Stimulated activated CD4-positive, alpha-beta T cell treated with anti-CD3 and anti-CD28 coated beads, TNF-alpha, amount 100 ng/mL, for 4 hours (primary cell): Measurements from ENCODE around the gene TEAD1.
"Not testable (repeated sequence)": the region's sequence is repeated elsewhere in the genome, so short reads cannot be mapped to it uniquely, and the experiment has no call there.

ENCODE experiments used
- DNase-seq, 3 experiments: peaks; one replicate each; pipeline ENCODE4 v3.0.0-alpha.2; 2020; ENCODE audit warnings: low read depth in 3 of 3

Gene TEAD1

DNA sequence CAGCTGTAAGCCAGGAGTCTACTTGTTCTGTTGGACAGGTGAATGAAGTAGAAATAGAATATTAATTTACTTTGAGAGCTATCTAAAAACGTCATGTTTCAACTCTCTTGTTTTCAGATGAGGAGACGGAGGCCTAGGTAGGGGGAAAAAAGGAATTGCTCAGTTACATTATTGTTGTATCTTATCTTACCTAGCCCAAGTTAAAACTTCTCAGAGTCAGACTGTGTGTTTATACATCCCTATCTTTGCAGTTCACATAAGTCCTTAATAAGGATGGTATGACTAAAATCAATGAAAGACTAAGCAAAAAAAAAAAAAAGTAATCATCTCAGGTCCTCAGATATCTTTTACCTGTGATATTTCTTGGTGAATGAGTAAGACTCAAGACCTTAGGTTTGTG, 62.8 kb downstream of the TEAD1 start:
- no peak for DNase-seq

DNA sequence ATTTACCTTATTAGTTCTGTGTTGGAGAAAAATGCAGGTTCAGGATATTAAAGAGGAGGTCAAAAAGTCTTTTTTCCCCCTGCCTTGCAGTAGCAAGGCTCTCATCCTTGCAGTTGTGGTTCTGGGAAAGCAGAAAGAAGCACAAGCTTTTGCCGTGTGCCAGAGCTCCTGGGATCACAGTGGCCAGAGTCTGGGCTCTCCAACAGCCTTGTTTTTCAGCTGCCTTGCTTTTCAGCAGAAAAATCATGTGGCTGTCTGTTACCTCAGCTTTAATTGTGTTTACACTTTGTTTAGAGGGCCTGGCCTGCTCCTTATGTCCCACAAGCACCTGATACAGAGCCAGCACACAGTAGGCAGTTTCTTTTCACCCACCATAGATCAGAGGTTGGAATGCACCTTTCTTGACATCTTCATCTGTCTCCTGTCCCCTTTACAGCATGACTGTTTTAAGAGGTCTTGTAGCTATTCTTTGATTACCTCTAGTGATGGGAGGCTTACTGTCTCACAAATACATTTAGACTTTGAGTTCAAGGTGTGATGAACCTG, 67.5 kb downstream of the TEAD1 start:
- no peak for DNase-seq

DNA sequence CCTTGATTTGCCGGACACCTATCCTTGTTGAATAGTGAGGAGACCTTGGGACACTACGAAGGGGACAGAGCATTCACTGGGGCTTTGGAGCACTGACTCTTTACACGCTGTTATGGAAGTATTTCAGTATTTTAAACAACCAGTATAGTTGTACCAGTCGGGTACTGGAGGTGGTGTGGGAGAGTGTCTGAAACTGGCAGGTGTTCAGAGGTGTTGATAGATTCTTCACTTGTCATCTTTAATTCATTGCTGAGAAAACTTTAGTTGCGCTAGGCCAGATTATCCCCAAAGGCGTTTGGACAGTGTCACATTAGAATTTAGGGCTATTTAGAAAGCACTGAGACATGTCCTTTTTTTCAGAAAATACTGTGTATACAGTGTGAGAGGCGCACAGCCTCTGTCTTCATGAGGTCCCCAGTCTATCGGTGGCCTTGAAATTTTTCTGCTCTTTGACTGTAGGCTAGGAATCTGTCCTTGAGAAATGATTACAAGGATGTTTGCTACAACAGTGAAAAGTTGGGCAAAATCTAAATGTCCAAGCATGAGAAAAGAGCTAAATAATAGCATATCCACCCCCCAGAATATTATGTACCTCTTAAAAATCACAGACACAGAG, 69.7 kb downstream of the TEAD1 start:
- DNase-seq: no peak

DNA sequence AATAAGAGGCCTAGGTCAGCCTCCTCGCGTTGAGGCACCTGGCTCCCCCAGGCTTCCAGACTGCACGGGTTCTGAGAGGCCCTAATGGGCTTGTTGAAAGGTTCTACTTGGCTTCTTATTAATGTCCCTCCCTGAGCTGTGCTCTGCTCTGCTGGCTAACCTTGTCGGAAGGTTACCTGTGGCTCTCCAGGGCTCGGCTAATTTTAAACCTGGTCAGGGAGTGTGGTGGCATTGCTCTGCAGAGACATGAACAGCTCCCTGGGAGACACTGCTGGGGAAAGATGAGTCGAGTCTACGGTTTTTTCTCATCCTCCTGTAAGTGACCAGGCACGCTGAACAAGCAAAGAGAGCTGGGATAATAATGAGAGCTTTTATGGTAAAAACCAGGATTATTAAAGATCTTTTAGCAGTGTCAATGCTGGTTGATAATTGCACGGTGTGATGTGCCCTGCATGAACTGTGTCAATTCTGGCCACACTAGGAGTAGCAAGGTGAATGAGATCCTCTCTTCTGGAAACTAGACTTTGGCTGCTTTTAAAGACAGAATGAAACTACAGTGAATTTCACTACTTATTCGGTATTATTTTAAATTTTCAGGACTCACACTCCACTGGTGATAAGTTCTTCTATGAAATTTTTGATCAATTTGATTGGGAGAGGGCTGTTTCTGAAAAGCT, 70.7 kb downstream of the TEAD1 start:
- no peak for DNase-seq

DNA sequence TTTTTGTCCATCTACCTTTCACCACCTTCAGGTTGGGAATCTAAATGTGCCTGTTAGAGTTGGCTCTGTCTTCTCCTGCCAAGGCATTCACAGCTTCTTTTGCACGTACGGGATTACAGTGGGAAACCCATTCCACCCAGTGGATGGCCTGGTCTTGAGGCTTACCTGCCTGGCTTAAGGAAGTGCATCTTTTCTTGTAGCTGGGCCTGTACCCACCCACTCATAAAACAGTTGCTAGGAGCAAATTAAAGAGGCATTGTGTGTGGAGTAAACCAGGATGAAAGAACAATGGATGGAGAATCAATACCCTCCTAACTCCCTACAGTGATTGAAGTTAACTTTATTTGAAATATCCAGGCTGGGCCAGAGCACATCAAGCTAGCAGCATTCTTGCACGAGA, 71.6 kb downstream of the TEAD1 start:
- DNase-seq: no peak

DNA sequence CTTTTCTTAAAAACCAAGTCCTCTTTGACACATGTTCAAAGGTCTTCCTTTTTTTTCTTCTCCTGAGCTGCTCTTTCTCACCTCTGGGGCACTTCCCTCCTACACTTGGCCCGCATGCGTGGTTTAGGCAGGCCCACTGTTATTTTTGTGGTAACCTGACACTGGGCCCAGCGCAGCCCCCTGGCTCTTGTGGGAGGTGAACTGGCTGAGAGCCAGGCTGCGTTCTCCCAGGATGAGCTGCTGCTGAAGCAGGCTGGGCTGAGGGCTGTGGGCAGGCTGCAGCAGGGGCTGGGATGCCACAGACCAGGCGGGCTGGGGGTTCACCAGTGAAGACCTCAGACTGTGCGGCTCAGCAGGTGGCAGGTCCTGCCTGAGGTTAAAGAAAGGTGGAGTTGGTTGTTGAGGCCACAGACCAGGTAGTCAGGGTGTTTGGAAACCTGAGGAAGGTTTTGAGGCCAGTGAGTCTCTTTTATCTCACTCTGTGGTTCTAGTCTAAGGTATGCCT, 72.4 kb downstream of the TEAD1 start:
- DNase-seq: no peak

DNA sequence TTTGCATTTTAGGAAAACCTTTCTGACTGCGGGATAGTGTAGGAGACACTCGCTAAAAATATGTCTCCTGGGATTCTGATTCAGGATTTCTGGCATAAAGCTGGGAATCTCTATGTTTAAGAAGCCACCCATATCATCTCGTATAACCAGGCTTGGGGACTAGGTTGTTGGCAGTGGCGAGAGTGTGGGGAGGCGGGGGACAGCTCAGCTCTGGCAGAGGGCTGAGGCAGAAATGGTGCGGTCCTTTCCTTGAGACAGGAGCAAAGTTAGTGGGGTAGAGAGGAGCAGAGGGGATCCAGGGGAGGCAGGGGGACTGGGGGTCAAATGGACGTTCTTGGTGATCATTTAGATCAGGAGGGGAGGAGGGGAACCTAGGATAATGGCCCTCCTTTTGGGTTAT, 74.3 kb downstream of the TEAD1 start:
- no peak for DNase-seq

DNA sequence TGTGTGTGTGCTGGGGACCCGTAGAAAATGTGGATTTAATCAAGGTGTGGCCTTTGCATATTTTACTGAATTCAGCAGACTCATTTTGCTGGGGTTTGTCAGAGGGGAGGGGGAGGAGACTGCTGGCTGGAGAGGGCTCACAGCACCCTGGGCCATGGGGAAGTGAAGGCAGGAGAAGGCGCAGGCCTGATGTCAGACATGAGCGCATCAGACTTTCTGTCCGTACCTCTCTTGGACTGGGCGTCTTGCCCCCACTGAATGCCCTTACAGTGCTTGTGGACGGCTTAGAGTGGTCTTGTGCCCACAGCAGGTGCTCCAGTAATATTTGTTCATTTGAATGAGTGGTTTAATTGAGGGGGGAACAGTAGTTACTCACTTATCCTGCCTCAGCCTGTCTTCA, 75.2 kb downstream of the TEAD1 start:
- no peak for DNase-seq

DNA sequence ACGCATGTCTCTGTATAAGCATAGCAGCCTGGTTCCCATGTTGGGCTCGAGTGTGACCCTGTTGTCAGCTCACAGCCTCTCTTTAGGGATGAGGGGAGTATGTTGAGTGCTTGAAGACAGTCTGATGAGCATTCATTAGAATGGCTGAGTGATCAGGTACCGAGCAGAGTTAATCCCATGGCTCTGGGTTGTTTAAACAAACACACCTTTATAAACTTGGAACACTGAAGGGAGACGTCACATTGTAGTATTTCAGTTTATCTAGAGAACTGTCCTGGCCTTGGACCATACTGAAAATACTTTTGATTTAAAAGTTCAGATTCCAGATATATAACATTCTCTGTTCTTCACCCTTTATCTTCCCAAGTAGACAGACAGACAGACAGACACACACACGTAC, 76.0 kb downstream of the TEAD1 start:
- no peak for DNase-seq

DNA sequence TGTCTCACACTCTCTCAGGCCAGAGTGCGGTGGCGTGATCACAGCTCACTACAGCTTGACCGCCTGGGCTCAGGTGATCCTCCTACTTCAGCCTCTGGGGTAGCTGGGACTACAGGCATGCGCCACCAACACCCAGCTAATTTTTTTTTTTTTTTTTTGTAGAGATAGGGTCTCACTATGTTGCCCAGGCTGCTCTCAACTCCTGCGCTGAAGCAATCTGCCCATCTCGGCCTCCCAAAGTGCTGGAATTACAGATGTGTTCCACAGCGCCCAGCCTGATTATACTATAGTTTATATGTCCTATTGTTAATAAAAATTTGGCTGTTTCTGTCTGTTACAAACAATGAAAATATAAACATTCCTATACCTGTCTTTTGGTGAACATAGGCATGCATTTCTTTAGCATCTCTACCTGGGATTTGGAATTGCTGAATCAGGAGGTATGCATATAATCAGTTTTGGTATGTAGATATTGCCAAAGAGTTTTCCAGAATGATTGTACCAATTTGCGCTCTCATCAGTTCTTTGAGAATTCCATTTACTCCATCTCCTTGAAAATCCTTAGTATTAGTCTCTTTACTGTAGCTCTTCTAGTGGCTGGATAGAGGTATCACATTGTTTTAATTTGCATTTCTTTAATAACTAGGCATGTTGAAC, 78.8 kb downstream of the TEAD1 start:
- DNase-seq: no peak

DNA sequence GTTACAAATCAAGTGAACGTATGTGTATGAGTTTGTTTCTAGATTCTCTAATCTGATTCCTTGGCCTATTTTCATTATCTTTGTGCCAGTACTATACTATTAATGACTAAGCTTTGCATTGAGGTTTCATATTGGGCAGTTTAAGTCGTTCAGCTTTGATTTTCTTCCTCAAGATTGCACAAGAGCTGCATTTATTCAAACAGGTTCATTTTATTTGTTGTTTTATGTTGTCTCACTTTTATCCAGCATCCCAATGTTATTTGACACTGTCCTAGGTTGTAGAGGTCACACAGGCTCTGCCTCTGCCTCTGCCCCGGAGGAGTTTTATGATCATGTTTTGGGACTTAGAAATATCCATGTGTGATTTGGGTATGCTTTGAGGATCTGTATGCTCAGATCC, 79.8 kb downstream of the TEAD1 start:
- no peak for DNase-seq

DNA sequence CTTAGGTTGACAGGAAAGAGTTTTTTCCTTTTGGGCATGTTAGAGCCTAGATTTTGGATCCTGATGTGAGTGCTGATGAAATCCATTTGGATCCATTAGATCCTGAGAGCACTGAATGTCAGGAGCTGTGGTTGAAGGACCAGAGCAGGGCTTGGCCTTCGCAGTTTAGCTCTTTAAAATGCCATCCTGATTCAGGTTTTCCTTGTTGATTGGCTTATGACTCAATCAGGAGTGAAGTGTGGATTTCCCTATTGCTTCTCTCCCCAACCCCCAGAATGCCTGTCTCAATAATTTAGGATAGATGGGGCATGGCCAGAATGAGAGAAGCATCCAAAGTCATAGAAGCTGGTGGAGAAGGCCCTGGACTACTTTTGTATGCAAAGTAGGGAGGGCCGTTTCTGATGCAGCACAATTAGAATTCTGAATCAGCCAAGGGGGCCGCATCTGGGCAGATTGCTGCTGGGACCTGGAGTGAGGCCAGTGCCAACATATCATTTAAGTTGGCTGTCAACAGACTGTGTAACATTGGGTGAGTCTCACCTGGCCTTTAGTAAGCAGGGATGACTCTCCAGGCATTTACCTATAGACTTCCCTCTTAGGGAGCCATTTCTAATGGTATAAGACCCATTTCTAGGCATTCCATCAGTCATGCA, 80.5 kb downstream of the TEAD1 start:
- no peak for DNase-seq

DNA sequence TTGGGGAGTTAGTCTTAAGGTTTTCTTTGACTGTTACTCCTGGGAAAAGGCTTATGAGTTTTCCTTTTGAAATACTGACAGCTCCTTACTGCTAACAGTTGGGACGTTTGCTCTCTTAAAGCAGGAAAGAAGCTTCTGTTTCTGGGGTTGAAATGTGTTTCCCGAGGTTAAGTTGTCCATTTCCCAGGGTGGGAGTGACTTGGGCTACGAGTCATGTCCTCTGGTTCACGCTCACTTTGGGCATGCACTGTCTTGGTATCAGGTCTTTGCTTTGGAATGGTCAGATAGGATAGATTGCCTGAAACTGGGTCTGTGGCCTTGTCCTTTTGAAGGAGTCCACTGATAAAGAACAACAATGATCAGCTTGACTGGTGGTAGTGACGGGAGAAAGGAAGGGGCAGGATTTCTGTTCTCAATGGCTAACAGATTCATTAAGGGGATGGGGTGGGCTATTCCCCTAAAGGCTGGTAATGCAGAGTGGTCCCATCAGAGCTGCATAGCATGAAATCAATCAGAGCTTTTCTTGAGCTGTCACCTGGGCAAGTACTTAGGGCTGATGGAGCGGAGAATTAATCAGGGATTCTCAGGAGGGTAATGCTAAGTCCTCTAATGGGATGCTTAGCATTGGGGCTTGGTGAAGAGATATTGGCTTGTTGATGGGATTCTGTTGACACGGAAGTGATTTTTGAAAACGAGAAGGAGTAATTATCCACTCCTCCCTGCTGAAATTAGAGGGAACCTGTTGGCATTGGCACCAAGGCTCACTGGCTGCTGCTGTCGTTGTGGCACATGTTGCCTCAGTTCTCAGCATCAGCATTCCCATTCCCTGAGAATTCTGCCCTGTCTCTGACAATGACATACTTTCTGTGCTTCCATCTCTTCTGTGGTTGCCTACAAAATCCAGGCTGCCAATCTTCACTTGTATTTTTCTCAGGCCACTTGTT, 81.6 kb downstream of the TEAD1 start:
- DNase-seq: no peak

DNA sequence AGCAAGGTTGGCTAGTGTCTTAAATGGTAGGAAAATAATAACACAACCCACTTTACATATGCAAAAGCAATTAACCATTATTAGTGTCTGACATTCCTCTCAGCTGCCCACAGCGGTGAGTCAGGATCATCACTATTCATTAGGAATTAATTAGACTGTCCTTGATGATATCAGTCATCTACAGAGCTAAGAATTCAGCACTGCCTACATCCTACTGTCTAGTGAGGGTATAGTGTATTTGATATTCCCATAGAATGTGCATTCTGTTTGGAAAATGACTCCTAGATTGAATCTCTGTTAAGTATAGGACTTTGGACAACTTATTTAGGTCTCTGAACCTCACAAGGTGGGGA, 82.2 kb downstream of the TEAD1 start:
- no peak for DNase-seq

DNA sequence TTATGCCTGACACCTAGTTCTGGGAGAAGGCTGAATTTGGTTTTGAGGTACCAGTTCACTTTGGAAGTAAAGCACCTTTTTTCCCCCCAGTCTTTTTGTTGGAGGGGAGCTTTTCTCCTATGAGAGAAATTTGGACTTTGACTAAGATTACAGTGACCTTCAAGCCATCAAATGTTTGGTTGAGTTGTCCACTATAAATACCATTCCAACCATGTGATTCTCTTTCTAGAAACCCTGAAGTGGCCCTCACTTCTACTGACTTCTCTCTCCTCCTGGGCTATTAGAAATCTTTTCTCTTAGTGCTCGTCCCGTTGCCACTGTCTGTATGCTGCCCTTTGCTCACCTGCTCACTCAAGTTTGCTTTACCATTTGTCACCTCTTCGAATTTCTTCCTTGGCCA, 82.6 kb downstream of the TEAD1 start:
- DNase-seq: no peak

DNA sequence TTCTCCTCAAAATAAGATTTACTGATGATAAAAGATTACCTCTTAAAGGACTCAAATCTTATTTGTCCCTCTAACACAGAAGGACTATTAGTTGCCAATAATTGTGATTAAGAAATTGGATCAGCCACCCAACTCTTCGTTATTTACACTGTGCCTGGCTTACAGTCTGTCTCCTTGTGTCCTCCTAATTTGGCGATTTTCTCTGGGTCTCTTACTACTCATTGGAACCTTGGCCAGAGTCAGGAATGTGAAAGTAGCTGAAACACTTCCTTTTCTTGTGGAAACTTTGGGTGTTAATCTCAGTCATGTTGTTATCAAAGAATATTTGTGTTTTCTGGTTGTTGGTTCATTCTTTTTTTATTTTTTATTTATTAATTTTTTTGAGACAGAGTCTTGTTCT, 83.2 kb downstream of the TEAD1 start:
- no peak for DNase-seq

DNA sequence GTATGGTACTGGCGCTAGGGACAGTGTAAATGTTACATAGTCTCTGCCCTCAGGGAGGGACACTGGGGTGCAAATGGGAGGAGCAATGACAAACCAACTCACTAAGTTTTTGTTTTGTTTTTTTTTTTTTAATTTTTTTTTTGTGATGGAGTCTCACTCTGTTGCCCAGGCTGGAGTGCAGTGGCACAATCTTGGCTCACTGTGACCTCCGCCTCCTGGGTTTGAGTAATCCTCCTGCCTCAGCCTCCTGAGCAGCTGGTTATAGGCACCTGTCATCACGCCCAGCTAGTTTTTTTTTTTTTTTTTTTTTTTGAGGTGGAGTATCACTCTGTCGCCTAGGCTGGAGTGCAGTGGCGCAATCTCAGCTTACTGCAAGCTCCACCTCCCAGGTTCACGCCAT, 83.9 kb downstream of the TEAD1 start:
- not testable (repeated sequence) for DNase-seq

DNA sequence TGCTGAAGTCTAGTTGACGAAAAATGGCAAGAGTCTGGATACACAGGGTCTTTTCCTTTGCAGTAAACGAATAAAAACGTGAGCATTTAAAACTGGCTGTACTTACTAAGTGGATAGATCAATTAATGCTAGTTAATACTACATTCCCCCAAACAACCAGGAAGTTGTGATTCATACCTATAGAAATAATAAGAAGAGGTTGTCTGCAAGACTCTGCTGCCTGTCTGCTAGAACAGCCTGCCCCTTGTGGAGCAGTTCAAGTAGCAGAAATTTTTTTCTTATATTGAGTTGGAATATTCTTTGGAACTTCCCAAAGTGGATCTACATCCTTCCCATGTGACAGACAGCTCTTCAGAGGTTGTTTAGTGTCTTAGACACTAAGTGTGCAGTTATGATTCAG, 86.8 kb downstream of the TEAD1 start:
- DNase-seq: no peak

DNA sequence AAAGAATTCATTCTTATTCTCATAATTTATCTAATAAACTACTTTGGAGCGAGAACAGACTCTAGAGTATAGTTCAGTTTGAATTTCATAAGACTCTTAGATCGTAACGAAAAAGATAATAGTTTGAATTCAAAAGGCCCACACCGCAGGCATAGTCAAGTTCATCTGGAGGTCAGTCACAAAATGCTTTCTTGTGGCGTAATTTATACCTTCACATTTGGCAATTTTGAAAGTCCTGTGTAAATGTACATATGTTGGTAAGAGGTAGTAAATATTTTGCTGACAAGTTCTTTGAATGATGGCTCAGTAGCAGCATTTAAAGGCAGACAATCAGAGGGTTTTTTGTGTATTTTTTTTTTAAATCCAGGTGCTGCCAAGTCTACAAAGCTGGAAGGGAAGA, 88.1 kb downstream of the TEAD1 start:
- DNase-seq: no peak

DNA sequence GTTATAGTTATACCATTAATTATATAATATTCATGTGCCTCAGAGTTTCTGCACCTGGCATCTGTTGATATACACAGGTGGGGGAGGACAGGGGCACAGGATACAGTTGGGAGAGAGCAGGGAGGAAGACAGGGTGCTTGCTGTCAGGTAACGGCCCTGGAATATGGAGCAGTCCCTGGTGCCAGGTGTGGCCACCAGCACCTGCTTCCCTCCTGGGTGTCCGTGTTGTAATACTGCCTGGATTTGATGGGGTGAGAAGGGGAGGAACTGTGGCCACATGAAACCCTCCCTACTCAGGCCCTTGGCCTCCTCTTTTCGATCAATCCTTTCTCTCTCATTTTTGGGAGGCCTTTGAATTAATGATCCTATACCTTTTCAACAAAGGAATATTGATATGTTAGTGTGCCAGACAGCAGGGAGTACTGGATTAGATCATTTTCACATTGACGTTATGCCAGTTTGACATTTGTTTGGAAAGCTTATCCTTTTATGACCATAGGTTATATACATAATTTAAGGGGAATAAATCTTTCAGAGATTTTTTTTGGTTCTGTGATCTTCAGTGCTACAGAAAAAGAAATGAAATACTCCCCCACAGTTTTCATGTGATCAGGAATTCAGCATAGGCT, 88.6 kb downstream of the TEAD1 start:
- no peak for DNase-seq
